Type B pancreatic cell (in vitro differentiated cells): ENCODE measurements around the gene IP6K1. TPM values are rescaled to one million over a fixed set of nuclear protein-coding genes. Genes with fewer than 3 reads are reported as not detected.

Experiments used
- DNase-seq: peaks from one replicate; pipeline ENCODE4 v3.0.0; 2021; ENCODE audit warnings: mixed read lengths; ENCODE audit not compliant: unreplicated experiment; ENCODE audit errors: extremely low spot score
- H3K27ac Mint-ChIP-seq: 2 replicates; pipeline ENCODE4 v1.8.0; 2021; ENCODE audit warnings: mild to moderate bottlenecking, mixed read lengths
- H3K27me3 Mint-ChIP-seq: 2 replicates; pipeline ENCODE4 v1.8.0; 2021; ENCODE audit warnings: mixed read lengths
- H3K36me3 Mint-ChIP-seq: 2 replicates; pipeline ENCODE4 v1.8.0; 2021; ENCODE audit warnings: mixed read lengths
- H3K4me1 Mint-ChIP-seq: one replicate; pipeline ENCODE4 v1.8.0; 2021; ENCODE audit warnings: mixed read lengths; ENCODE audit not compliant: unreplicated experiment
- H3K4me3 Mint-ChIP-seq: 2 replicates; pipeline ENCODE4 v1.8.0; 2021; ENCODE audit warnings: mild to moderate bottlenecking, mixed read lengths
- H3K9me3 Mint-ChIP-seq: 2 replicates; pipeline ENCODE4 v1.8.0; 2021; ENCODE audit warnings: mixed read lengths
- CTCF ChIP-seq: fragments of 200-600 bp; sonication (generic); conservative IDR thresholded peaks from 2 replicates; pipeline ENCODE4 v1.5.0; 2021; ENCODE audit warnings: antibody characterized with exemption, mild to moderate bottlenecking
- total RNA-seq: library from RNA; stranded (reverse); gene quantifications from 2 replicates; pipeline ENCODE4 v1.2.1, GENCODE V29; 2021; ENCODE audit warnings: low replicate concordance

IP6K1 gene
- total RNA-seq, 1 donor from 2014 or later = 42.5 TPM

- H3K9me3 Mint-ChIP-seq = no peaks in the 10 kb centered on the region
- peak; percentile 68 for DNase-seq
- H3K4me1 Mint-ChIP-seq = peaks cover 8% of the 10 kb centered on the region
- H3K4me3 Mint-ChIP-seq = no peak overlapping the region
- H3K36me3 Mint-ChIP-seq = no peaks in the 10 kb centered on the region
- H3K27ac Mint-ChIP-seq = no peak overlapping the region
- TF ChIP-seq CTCF = no peak
- no peaks in the 10 kb centered on the region for H3K27me3 Mint-ChIP-seq
Observed at GRCh38 chr3:49716169-49716568, 70.2 kb downstream of the IP6K1 start.

- no peak for TF ChIP-seq CTCF
- H3K4me1 Mint-ChIP-seq = peaks cover 8% of the 10 kb centered on the region
- no peak overlapping the region for H3K27ac Mint-ChIP-seq
- no peaks in the 10 kb centered on the region for H3K27me3 Mint-ChIP-seq
- no peak overlapping the region for H3K4me3 Mint-ChIP-seq
- no peaks in the 10 kb centered on the region for H3K9me3 Mint-ChIP-seq
- DNase-seq = no peak
- no peaks in the 10 kb centered on the region for H3K36me3 Mint-ChIP-seq
Observed at GRCh38 chr3:49715611-49716121, 70.7 kb downstream of the IP6K1 start.

GRCh38 chr3:49714728-49715550 lies 71.4 kb downstream of the IP6K1 start:
- TF ChIP-seq CTCF = no peak
- Mint-ChIP-seq H3K9me3 (no peaks in the 10 kb centered on the region), H3K27ac (no peak overlapping the region), H3K27me3 (no peaks in the 10 kb centered on the region), H3K4me3 (no peak overlapping the region), H3K4me1 (peaks cover 8% of the 10 kb centered on the region), H3K36me3 (no peaks in the 10 kb centered on the region)
- no peak for DNase-seq

GRCh38 chr3:49713336-49714105 lies 72.8 kb downstream of the IP6K1 start:
- Mint-ChIP-seq H3K4me1 (peaks cover under 1% of the 10 kb centered on the region), H3K4me3 (no peak overlapping the region), H3K27me3 (no peaks in the 10 kb centered on the region), H3K9me3 (no peaks in the 10 kb centered on the region), H3K27ac (no peak overlapping the region), H3K36me3 (no peaks in the 10 kb centered on the region)
- DNase-seq = no peak
- TF ChIP-seq CTCF = no peak

GRCh38 chr3:49712631-49713317 lies 73.6 kb downstream of the IP6K1 start:
- TF ChIP-seq CTCF = no peak
- Mint-ChIP-seq H3K4me3 (no peak overlapping the region), H3K36me3 (no peaks in the 10 kb centered on the region), H3K9me3 (no peaks in the 10 kb centered on the region), H3K27me3 (no peaks in the 10 kb centered on the region), H3K27ac (no peak overlapping the region), H3K4me1 (no peaks in the 10 kb centered on the region)
- no peak for DNase-seq
